Spleen (tissue), 7 donors: ENCODE data around the gene GALT.

Experiments used
- CTCF ChIP-seq, 11 experiments: fragments of 200-600 bp in 7 of 11; fragments of 450-650 bp in 4 of 11; sonication (generic) in 4 of 11; IDR thresholded peaks in 8 of 11; conservative IDR thresholded peaks in 3 of 11; 1 replicate in 7 of 11; 2 replicates in 4 of 11; pipeline versions ENCODE4 v1.4.0 to v1.8.0; 2016 to 2021; ENCODE audit warnings: antibody characterized with exemption in 11 of 11, inconsistent platforms in 4 of 11, mild to moderate bottlenecking in 1 of 11
- POLR2AphosphoS5 ChIP-seq, 3 donors: sonication (generic); formaldehyde crosslinking; IDR thresholded peaks; one replicate each; pipeline ENCODE4 v1.5.1; 2017; ENCODE audit warnings: antibody characterized with exemption in 3 of 3
- donor health status: DM: no; HTN: no; CAD: no; lungs with moderate emphysema.
- donor health status: DM: no; HTN: no; CAD: no.
- donor health status: DM: no; HTN: no; CAD: no.

- TF ChIP-seq CTCF (IDR thresholded peaks at IDR 0.05 in 8 of 11, conservative IDR thresholded peaks at IDR 0.05 in 3 of 11) (peak; percentile 66 to 93 (median 86)), POLR2AphosphoS5 (IDR thresholded peaks at IDR 0.05) (no peak)
Measured at GRCh38 chr9:34612788-34613390, 33.6 kb upstream of the GALT start.
